Medulla oblongata (tissue), 1 donor: ENCODE data around the gene CALN1.
A peak's percentile ranks its signal among the peaks of the same experiment; 100 is the strongest.
"Not testable (repeated sequence)": the region's sequence is repeated elsewhere in the genome, so short reads cannot be mapped to it uniquely, and the experiment has no call there.

Experiments
- DNase-seq: peaks from one replicate; pipeline ENCODE4 v3.0.0-alpha.2; 2015; ENCODE audit errors: extremely low spot score

The CALN1 gene

DNA sequence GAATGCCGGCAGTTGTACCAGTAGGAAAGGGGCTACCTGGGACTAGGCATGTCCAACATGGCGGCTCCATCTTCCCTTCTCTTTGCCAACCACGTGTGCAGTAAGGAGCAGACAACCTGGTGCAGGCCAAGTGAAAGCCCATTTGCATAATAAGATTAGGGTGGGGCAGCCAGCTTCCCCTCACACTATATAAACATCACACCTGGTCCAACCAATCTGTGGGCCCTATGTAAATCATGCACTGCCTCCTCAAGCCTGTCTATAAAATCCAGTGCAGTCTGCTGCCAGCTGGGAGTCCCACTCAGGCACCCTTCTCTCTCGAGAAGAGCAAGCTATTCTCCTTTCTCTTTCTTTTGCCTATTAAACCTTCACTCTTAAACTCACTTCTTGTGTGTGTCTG is 429.3 kb downstream of the CALN1 start:
- no peak for DNase-seq

DNA sequence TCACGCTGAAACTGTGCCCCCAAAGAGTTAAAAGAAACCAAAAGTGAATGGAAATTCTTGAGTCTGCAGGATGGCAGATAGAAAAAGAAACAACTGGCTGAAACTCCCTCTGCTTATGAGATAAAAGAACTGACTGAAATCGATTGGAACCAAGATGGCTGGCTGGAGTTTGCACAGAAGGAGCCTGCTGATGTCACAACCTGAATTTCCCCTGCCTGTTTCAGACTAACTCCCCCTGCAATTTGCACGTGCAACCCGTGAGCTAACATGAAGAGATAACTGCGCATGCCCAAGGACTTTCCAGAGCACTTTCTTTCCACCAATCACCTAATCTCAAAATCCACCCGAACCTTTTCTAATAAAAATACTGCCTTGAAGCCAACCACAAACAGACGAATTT is 435.5 kb downstream of the CALN1 start:
- DNase-seq: no peak

DNA sequence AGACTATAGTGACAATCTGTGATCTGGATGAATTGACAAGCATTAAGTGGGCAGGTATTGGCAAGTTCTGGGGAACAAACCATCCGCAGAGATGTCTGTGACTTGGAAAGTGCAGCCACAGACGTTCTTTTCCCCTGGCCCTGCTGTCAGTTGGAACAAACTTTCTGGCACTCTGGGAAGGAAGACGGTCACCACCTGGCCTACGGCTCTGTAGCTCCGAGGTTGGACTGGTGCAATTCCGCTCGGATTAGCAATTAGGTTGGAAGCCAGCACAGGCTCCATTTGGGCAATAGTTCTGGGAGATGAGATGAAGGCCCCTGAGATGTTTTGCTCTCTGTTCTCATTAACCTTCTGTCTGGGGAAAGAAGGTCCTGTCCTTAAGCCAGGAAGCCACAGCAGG is 437.5 kb downstream of the CALN1 start:
- DNase-seq: no peak

DNA sequence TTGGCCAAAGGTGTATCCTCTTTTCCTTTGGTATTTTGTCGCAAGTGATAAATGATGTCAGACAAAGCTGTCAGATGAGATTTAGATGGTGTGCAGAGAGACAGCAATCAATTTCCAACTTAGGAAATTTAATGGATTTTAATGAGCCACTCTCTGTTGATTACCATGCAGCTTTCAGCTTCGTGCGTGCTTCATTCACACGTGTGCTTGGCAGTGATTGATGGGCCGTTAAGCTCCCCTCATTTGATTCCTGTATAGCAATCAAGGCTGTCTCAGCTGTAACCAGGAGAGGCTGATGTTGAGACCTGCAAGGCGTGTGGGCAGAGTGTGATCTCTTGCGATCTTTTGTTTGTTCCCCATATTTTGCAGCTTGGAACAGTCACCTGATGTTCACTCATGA is 439.6 kb downstream of the CALN1 start:
- DNase-seq: no peak

DNA sequence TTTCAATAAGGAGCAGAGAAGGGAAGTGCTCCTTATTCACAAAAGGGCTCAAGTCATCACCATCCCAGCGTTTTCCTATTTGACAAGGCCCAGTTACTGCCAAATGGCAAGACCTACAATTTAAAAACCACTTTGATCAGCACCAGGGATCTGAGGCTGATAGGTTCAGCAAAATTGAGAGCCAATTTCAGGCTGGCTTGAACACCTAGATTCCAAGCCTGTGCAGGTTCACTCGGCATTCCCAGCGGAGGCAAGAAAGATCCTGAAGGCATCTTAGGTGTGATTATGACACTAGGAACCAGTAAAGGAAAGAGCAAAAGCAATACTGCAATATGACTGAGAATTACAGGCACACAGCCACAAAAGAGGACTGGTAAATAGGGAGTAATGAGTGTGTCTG is 441.4 kb downstream of the CALN1 start:
- DNase-seq: no peak

DNA sequence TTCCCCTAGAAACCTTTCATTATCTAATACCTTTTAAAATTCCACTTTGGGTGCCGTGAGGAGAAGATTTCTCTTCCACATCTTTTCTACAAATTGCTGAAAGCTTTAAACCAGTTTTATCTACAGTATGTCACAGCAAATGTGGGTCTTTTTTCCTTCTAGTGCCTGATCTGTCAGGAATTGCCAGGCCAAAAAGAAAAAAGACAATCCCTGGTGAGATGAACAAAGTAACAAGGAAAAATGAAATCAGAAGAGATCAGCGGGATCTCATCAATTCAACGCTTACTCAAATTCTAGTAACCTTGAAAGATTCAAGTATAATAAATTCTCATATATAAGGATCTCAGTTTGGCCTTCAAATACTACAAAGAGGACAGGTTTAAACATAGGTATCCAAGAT is 449.5 kb downstream of the CALN1 start:
- no peak for DNase-seq

DNA sequence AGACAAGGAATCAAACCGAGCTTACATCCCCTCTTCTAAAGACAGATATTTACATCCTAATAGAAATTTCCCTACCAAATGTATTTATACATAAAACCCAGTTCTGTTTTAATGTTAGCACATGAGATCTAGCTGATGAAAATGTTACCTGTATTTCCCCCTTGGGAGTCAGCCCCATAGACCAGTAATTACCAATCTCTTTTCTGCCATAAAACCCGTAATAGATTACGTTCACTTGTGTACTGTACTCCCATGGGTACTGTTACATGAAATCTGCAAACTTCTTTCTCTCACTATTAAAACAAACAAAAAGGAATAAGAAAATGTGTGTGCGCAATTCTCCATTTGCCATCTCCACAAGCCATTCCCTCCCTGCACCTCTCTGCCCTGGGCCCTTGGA is 450.9 kb downstream of the CALN1 start:
- no peak for DNase-seq

DNA sequence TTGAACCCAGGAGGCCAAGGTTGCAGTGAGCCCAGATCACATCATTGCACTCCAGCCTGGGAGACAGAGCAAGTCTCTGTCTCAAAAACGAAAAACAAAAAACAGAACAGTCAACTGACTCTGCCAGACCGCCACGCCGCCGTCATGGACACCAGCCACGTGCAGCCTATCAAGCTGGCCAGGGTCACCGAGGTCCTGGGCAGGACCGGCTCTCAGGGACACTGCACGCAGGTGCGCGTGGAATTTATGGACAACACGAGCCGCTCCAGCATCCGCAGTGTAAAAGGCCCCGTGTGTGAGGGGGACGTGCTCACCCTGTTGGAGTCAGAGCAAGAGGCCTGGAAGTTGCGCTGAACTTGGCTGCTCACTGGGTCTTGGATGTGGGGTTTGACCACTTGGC is 470.0 kb downstream of the CALN1 start:
- no peak for DNase-seq

DNA sequence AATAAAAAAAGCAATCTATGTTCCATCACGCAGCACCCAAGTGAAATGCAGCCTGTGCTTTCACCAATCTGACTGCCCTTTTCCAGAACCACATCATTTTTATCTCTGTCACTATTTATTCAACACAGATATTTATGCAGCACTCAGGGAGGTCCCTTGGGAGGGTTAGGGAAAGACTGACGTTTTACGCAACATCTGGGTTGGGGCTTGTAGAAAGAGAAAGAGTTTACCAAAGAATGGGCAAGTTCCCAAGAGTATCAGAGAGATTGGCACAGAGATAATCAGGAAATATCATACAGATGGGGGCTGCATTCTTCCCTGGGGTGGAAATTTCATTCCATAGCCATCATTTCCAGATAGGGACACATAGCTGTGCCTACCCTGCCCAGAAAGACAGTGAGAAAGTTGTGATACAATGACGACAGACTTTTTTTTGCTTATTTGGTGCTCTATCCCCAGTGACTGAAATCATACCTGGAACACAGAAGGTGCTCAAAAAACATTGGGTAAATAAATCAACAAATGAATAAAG is 474.2 kb downstream of the CALN1 start:
- DNase-seq: no peak

DNA sequence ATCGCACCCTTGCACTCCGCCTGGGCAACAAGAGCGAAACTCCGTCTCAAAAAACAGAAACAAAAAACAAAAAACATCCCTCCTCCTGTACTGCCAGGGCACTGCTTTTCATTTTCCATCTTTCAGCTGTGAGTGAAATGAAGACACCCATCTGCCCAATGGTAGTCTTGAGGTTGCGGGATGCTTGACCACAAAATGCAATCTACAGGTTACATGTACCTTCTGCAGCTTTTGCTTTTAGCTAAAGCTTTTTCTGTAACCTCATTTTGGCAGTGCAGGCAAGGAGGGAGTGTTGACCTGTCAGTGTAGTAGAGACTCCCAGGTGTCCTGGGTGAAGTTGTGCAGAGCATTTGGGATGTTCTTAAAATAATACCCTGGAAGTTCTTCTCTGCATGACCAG is 476.5 kb downstream of the CALN1 start:
- DNase-seq: no peak

DNA sequence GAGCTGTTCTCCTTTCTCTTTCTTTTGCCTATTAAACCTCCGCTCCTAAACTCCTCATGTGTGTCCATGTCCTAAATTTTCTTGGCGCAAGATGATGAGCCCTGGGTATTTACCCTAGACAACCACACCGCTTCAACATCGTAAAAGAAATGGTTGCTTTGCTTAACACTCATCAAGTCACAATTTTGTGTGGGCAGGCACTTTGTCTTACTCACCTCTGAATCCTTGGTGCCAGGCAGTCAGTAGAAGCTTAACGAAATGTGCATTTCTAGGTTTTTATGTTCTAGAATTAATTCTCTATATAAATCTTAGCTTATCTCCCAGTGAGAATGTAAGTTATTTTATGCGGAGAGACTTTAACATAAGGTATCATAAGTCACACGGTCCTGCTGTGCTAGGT is 478.7 kb downstream of the CALN1 start:
- no peak for DNase-seq

DNA sequence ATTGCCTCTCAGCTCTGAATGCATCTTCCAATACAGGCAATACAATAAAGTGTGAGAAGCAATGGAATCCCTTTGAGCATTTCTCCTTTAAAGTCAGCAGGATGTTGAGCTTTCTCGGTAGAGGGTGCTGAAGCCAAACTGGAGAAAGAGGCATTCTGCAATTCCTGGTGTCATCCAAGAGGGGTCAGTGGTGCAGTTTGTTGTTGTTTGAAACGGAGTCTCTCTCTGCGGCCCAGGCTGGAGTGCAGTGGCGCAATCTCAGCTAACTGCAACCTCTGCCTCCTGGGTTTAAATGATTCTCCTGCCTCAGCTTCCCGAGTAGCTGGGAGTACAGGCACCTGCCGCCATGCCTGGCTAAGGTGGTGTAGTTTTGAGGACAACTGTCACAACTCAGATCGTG is 486.5 kb downstream of the CALN1 start:
- no peak for DNase-seq

DNA sequence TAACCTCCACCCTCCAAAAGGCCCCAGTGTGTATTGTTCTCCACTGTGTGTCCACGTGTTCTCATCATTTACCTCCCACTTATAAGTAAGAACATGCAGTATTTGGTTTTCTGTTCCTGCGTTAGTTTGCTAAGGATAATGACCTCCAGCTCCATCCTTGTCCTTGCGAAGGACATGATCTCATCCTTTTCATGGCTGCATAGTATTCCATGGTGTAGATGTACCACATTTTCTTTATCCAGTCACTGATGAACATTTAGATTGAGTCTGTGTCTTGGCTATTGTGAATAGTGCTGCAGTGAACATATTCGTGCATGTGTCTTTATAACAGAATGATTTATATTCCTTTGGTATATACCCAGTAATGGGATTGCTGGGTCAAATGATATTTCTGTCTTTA is 497.9 kb downstream of the CALN1 start:
- not testable (repeated sequence) for DNase-seq

DNA sequence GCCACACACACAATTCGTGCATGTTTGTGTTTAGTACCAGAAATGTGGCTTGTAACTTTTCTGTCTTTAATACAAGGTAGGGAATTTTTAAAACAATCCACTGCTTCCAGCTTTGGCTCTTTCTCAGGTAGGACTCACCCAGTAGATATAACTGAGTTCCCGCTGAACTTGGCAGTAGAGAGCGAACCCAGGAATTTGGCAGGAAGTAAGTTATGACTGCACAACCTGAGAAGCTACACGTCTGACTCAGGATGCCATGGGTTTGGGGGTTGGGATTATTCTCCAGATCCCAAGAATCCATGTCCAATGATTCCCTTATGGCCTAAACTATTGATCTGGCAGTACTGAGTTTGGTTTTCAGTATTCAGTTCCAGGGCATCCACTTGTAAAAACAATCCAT is 499.7 kb downstream of the CALN1 start:
- DNase-seq: no peak

DNA sequence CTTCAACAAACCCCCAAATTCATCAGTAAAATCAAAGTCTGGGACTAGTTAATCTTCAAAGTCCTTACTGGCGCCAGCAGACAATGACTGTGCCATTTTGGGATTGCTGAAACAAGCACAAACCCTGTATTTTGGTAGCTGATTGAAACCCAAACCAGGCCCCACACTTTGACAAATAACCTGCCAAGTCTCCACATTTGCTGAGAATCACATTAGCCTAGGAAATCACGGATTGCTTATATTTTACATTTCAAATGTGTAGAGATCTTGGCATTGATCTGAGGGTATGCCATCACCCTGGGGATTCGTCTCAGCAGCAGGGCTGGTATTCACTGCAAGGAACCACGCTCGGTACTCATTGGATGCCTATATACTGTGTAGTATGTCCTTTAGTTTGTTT is 501.1 kb downstream of the CALN1 start:
- no peak for DNase-seq

DNA sequence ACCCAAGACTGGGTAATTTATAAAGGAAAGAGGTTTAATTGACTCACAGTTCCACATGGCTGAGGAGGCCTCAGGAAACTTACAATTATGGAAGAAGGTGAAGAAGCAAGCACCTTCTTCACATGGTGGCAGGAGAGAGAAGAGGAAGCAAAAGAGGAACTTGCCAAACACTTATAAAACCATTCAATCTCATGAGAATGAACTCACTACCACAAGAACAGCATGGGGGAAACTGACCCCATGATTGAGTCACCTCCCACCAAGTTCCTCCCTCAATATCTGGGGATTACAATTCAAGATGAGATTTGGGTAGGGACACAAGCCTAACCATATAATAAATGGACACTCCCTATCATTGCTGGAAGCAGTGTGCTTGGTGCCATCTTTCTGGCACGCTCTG is 506.3 kb downstream of the CALN1 start:
- no peak for DNase-seq

DNA sequence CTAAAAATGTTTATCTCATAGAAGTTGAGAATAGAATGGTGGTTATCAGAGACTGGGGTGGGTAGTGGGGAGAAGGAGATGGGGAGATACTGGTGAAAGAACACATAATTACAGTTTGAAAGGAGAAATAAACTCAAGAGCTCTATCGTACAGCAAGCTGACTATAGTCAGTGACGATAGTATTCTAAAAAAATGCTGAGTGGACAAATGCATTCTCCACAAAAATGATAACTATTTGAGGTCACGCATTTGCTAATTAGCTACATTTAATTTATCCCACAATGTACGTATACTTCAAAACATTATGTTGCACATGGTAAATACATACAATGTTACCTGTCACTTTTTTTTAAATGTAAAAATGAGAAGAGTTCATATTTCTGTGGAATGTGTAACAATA is 507.7 kb downstream of the CALN1 start:
- no peak for DNase-seq

DNA sequence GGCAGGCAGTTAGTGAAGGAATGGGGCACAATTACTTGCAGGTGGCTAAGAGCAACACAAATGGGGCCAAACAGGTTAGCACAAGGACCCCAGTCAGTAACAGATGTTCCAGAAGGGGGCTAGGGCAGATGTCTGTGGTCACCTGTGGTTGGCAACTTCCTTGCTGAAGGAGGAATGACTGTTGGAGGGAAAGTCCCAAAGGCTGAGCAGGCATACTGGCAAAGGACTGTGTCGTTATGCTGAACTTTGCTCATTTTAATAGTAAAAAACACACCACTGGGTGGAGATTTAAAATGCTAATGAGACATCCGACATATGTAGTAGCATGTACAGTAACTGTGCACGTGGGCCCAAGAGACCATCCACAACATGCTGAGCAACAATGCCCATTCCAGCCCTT is 511.6 kb downstream of the CALN1 start:
- no peak for DNase-seq

DNA sequence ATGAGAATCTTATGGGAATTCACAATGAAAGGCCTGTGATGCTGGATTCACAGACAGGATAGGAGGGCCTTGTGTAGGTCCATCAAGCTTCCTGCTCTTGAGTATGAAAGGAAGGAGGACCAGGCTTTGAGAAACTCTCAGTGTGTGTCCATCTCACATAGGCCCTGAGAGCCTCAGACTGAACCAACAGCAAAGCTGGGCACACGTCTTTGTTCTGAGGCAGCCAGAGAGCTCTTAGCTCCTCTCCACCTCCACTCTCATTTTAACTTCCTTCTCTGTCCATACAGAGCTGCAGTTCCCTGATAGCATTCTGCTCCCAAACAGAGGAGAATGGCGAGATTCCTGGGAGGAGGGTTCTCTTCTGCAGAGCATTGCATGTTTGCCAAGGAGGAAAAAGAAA is 515.6 kb downstream of the CALN1 start:
- peak; percentile 45 for DNase-seq

DNA sequence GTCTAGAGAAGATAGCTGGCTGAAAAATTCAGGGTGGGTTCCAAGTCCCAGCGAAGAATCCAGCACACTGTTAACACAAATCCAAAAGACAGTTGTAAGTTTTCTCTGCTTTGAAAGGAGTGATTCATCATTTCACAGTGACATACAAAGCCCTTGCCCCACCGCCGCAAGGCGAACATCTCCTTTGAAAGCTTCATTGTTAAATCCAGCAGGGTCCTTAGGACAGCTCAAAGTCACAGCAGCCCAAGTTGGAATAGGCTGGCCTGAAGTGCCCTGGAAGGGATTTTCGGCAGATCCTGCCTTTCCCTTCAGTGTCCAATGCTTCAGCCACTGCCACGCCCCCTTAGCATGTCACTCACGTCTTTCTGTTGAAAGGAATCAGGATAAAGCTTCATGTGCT is 526.1 kb downstream of the CALN1 start:
- DNase-seq: peak; percentile 45

DNA sequence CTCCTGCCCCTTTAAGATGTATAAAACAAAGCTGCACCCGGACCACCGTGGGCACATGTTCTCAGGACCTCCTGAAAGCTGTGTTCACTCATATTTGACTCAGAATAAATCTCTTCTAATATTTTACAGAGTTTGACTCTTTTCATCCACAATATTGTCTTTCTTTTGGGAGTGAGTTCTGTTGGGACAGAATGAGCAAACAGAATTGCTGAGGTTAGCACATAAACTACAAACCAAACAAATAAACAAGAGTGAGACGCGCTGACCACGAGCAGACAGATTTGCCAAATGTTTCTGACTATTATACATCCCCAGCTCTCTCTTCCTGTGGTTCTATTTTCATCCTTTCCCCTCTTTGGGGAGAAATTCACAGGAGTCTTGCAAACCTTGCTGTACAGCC is 526.7 kb downstream of the CALN1 start:
- DNase-seq: no peak

DNA sequence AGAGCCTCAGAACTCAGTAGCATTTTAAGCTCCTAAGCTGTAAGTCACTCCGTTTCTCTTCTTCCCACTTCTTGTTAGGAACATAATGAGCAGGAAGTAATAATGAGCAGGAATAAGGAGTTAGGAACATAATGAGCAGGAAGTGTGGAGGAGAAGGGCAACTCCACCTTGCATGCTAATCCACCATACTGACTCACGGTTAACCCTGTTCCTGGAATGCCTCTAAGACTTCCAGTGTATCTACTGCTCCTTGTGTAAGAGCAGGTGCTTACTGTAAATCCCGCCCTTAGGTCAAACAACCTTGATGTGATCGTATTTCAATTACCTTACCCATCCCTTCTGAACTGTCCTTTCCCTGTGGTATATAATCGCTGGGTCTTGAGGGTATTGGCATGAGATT is 528.7 kb downstream of the CALN1 start:
- DNase-seq: no peak

DNA sequence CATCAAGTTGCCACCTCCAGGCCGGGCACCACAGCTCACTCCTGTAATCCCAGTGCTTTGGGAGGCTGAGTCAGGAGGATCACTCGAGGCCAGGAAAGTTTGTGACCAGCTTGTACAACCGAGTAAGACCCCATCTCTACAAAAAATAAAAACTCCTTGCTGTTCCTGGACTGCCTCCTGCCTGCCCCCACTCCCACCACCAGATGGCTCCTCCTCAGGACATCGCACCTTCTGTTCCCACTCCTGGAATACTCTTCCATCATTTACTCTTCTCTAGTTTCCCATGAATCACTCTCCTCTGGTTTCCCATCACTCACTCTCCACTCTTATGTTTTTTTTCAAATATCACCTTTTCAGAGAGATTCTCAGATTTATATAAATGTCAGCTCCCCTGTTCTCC is 540.7 kb downstream of the CALN1 start:
- no peak for DNase-seq

DNA sequence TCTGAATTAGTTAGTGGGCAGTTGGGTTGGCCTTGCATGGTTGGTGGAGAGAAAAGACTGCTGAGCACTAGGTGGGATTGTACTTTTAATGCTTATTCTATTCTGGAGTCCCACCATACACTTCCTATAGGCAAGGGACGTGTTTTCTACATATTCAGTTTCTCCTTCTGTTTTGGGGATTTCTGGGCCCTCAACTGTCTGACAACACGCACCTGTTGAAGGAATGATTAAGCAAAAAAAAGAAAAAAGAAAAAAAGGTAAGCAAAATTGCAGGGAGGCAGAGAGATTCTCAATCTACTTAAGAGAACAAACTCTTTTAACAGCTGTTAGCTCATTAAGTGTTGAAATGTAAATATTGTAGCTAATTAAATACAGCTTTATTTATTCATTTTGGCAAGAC is 541.3 kb downstream of the CALN1 start:
- DNase-seq: no peak

DNA sequence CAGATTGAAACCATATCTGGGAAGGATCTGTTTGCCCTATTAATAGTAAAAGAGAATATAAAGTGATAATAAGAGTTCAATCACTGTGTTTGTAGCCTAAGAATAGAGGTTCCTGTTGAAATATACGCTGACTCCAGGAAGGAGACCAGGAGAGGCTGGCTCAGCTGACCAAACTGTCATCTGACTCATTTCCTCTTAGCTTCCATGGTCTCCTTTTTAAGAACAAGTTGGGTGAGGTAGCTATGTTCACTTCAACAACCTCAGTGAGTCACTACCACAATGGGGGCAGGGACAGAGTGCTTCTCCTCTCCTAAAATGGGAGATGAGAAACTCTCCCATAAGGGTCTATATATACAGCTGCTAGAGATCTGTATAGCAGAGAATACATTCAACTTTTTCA is 543.3 kb downstream of the CALN1 start:
- DNase-seq: no peak
